ENCODE data around the gene ZNF423.

The ZNF423 gene

DNA sequence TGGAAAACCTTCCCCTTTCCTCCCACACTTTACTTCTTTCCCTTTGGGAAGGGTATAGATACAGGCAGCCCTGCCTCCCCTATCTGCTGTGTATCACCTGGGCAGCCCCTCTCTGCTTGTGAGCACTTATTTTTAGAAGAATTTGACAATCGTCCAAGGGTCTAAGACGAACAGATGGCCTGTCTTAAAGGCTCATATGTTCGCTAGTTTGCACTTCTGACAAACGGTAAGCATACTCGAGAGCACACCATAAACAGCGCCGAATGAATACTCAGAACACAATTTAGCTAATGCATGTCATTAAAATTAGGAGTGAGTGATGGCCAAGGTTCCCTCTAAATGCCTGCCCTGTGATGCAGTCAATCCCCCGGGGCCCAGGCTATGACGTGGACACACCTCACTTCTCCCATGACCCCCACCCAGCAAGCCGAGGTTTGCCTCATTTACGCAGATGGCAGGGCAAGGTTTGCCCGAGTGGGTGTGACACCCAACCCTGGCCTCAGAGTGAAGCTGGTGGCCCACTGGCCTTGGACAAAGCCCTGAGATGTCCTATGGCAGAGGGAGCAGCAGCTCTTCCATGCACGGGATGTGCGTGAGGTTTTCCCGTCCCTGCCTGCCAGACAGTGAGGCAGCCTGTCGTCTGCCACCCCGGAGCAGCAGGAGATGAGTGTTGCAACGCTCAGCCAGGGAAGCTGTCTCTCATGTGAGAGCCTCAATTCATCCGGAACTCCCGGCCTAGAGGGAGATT lies 357.1 kb downstream of the ZNF423 start:
- no peak for DNase-seq (ENCODE audit: low read depth in 2 of 2, low spot score in 1 of 2)

- DNase-seq (ENCODE audit: low read depth in 2 of 2, low spot score in 1 of 2): no peak
Measured at GRCh38 chr16:49498264-49498663, 357.6 kb downstream of the ZNF423 start.

GRCh38 chr16:49497466-49497865 lies 358.4 kb downstream of the ZNF423 start:
- DNase-seq (ENCODE audit: low read depth in 2 of 2, low spot score in 1 of 2): no peak

GRCh38 chr16:49496656-49497055 lies 359.3 kb downstream of the ZNF423 start:
- no peak for DNase-seq (ENCODE audit: low read depth in 2 of 2, low spot score in 1 of 2)

- DNase-seq (ENCODE audit: low read depth in 2 of 2, low spot score in 1 of 2): no peak
Measured at GRCh38 chr16:49495596-49496355, 360.1 kb downstream of the ZNF423 start.

- DNase-seq (ENCODE audit: low read depth in 2 of 2, low spot score in 1 of 2): no peak
Measured at GRCh38 chr16:49494891-49495566, 360.9 kb downstream of the ZNF423 start.

- DNase-seq (ENCODE audit: low read depth in 2 of 2, low spot score in 1 of 2): no peak
Measured at GRCh38 chr16:49494474-49494873, 361.4 kb downstream of the ZNF423 start.

DNA sequence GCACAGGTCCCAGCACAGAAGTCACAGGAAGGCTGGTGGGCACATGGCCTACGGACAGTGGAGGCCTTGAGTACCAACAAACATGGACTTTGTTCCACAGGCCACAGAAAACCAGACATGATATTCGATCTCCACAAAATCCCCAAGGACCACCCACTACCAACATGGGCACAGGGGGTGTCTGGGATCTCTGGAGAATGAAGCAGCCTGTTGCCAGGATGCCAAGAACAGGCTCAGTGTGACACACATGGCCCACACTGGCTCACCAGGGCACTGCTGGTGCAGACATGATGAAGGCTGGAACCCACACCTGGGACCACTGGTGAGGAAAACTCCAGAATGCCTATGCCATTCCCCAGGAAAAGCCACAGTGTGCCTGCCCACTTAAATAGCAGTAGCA lies 362.1 kb downstream of the ZNF423 start:
- no peak for DNase-seq (ENCODE audit: low read depth in 2 of 2, low spot score in 1 of 2)

DNA sequence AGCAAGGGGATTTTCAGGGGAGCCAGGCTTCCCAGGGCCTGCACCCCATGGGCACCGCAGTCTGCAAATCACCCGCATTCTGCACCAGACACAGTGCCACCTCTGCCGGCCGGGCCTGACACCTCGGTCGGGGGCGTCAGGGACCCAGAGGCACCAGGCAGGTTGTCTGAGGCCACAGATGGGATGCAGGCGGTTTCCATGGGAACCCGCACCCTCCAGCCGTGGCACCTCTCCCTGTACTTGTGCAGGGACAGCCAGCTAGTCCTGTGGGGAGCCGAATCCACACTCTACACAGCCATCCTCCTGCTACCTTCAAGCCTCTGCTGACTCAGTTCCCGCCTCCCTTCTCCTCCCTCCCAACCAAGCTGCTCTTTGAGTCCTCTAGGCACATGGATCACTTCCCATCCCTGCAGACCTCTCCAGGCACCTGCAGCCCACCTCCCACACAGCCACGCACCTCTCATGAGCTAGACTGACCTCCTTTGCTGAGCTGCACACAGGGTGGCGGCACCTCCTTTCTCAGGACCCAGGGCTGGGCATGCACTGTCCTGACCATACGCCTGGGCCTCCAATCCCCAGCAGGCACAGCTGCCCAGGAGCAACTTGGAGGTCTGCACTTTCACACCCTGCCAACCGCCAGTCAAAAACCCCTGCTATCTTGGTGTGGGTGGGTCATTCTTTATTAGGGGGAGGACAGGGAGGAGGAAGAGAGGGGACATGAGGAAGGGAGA lies 362.9 kb downstream of the ZNF423 start:
- no peak for DNase-seq (ENCODE audit: low read depth in 2 of 2, low spot score in 1 of 2)

DNA sequence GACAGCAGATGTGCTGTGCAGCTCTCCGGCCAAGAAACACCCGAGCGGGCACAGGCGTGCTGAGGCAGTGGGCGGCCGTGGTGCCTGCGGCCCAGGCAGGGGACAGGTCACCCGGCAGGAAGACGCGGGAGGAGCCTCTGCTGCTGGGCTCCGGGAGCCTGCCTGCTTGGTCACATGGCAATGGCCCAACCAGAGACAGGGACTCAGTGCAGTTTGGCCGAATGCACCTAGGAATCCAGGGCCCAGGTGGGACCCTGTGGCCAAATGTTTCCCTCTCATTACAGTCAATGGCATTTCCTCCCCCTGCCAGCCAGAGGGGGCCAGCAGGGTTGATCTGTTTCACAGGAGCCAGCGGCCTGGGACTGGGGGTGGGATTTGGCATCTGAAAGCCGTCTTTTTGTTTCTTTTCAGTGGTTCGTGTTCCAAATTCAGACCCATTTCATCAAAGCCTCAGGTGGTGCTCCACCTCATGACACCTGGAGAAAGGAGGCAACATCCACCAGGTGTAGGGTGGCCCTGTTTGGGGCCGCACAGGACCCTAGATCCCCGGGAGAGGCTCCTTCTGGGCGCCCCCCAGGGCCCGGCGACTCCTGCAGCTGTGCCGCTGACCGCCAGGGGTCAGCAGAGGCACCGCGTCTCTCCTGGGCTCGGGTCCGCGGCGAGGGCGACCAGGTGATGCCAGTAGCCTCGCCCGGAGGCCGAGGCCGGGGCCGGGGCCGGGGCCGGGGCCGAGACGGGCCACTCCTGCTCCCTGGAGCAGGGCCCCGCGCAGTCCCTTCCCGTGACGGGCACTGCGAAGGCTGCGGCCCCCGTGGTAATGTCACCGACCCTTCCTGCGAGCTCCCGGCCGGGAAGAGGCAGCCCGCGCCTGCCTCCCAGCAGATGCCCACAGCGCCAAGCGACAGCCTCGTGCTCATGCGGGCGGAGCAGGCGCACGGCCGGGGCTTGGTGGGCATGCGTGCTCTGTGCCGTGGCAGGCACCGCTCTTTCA lies 363.8 kb downstream of the ZNF423 start:
- DNase-seq (ENCODE audit: low read depth in 2 of 2, low spot score in 1 of 2): no peak

DNA sequence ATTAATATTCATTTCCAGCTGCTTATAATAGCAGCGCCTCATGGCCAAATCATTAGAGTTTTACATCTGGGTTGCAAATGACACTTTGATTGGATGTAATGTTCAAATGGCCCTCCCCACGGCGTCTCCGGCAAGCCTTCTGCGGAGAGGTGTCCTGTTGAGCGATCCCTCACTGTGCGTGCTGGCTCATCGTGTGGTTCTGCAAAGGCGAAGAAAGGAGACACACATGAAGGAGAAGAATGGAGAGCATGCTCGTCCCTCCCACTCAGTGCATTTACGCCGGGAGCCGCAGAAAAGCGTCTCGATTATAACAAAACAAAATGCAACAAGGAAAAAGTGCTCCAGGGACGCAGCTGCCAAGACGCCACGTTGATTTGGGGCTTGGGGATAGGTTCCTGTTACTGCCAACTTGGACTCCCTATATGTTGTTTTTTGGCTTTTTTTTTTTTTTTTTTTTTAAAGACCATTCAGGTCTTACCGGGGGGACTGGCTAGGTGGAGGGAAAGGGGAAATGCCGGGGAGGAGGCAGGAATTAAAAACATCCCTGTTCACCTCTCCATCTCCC lies 364.7 kb downstream of the ZNF423 start:
- DNase-seq (ENCODE audit: low read depth in 2 of 2, low spot score in 1 of 2): no peak

DNA sequence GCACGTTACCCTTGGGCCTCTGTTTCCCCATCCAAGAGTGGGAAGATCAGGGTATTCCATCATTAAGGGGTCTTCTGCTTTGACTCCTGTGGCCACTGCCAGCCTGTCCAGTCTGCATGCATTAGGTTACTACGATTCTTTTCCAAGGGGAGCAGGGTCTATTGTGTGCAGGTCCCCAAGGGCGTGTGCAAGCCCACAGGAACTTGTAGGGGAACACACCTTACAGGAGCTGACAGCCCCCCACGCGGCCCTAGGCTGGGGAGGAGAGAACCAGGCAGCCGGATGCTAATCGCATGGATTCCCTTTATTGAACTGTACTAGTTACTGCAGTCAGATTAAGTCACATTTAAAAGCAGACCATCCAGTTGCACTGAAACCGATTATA lies 365.6 kb downstream of the ZNF423 start:
- no peak for DNase-seq (ENCODE audit: low read depth in 2 of 2, low spot score in 1 of 2)

- no peak for DNase-seq (ENCODE audit: low read depth in 2 of 2, low spot score in 1 of 2)
Measured at GRCh38 chr16:49489686-49490320, 366.1 kb downstream of the ZNF423 start.

- no peak for DNase-seq (ENCODE audit: low read depth in 2 of 2, low spot score in 1 of 2)
Measured at GRCh38 chr16:49488740-49489525, 367.0 kb downstream of the ZNF423 start.

DNA sequence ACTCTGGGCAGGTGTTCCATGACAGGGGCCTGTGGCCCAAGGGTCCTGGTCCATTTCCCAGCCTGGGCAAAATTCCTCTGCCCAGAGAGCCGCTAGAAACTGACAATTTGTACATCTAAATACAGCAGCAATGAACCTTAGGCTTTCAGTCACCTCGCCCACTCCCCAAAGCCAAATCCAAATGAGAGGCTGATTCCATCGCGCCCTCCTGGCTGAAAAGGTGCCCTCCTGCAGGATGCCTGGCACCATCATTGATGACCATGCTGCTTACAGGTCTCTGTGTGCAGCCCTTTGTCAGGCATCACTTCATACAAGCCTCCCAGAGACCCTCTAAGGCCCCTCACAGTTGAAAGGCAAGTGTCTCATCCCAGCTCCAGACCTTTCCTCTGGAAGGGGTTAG lies 367.6 kb downstream of the ZNF423 start:
- no peak for DNase-seq (ENCODE audit: low read depth in 2 of 2, low spot score in 1 of 2)

- no peak for DNase-seq (ENCODE audit: low read depth in 2 of 2, low spot score in 1 of 2)
Measured at GRCh38 chr16:49487746-49488145, 368.2 kb downstream of the ZNF423 start.

- DNase-seq (ENCODE audit: low read depth in 2 of 2, low spot score in 1 of 2): no peak
Measured at GRCh38 chr16:49486400-49486799, 369.5 kb downstream of the ZNF423 start.

- no peak for DNase-seq (ENCODE audit: low read depth in 2 of 2, low spot score in 1 of 2)
Measured at GRCh38 chr16:49485663-49486062, 370.2 kb downstream of the ZNF423 start.

GRCh38 chr16:49484936-49485335 lies 371.0 kb downstream of the ZNF423 start:
- DNase-seq (ENCODE audit: low read depth in 2 of 2, low spot score in 1 of 2): no peak
